ENCODE measurements around the gene FER1L5. TPM values are rescaled to one million over a fixed set of nuclear protein-coding genes. Genes with fewer than 3 reads are reported as not detected.

The FER1L5 gene
- total and polyA plus RNA-seq, 9 of the 15 experiments (the other 6 are each of a cell fraction or from before 2014, with no cell fraction given) = 0.01 TPM; not detected in 6

DNA sequence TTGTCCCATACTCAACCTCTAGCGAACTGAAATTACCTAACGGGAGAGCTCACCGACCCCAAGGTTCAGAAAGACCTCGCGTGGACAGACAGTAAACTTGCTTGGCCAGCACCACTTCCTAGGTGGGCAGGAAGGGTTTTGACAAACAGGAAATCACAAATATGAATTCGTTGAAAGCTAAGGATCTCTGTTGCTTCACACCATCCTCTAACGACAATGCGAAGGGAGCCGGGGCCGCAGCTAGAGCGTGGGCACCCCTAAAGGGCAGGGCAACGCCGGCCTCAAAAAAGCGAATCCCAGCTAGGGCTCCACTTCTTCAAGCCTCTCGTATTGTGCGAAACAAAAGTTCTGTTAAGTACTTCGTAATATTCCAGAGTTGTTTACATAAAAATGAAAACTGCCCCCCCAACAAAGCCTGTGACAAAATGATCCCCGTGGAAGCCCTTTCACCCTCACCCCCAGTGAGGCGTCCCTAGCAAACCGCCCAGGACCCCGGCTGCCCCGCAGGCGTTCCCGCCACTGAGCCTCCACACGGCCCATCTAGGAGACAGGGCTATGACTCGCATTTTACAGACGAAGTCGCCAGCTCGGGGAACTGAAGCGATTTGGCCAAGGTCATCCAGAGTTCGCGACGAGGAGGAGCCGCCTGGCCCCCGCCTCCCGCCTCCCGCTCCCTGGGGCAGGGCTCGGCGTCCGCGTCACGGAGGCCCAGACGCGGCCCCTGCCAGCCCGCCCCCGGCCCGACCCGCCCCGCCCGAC, 5.0 kb upstream of the FER1L5 start (continued):
- TF ChIP-seq FOXA3 (CRISPR knock-in tag; conservative IDR thresholded peaks at IDR 0.05 in 1 of 2, IDR thresholded peaks at IDR 0.05 in 1 of 2) (peak in 1 of 2 experiments; percentile 63; a peak in 1 of 4 replicates), NFRKB (IDR thresholded peaks at IDR 0.05; ENCODE audit: low read depth) (peak; percentile 51), SRSF1 (IDR thresholded peaks at IDR 0.05; ENCODE audit: low read depth, low read length) (no peak), MEF2A (IDR thresholded peaks at IDR 0.05; ENCODE audit: control insufficient read depth, low read depth, low read length) (0 out of 2 replicates have a peak, but pooled peaks have one; percentile 3), GATA2 (CRISPR knock-in tag; IDR thresholded peaks at IDR 0.05) (no peak), POLR2A (conservative IDR thresholded peaks at IDR 0.05) (peak; percentile 87), KDM5B (IDR thresholded peaks at IDR 0.05; ENCODE audit: insufficient replicate concordance, low read depth, low read length) (peak; percentile 97), ZNF316 (IDR thresholded peaks at IDR 0.05) (peak; percentile 44; the same call in 1 of the 2 replicates), ESRRA (IDR thresholded peaks at IDR 0.05; ENCODE audit: borderline replicate concordance, low read depth) (peak; percentile 87), RFX5 (IDR thresholded peaks at IDR 0.05; ENCODE audit: low read depth, low read length) (no peak), TAF7 (tag; IDR thresholded peaks at IDR 0.05) (peak; percentile 50; the same call in 1 of the 2 replicates), POLR2B (IDR thresholded peaks at IDR 0.05; ENCODE audit: low read depth, partially characterized antibody) (peak; percentile 44), PHF8 (IDR thresholded peaks at IDR 0.05; ENCODE audit: borderline replicate concordance, low read length) (peak; percentile 46; the same call in 1 of the 2 replicates), NONO (IDR thresholded peaks at IDR 0.05; ENCODE audit: low read depth in 2 of 2, low read length in 1 of 2) (0 out of 4 replicates have a peak, but pooled peaks have one; percentile 22 to 25), DMBX1 (CRISPR knock-in tag; IDR thresholded peaks at IDR 0.05; ENCODE audit: borderline replicate concordance) (0 out of 2 replicates have a peak, but pooled peaks have one; percentile 18), POLR2AphosphoS2 (IDR thresholded peaks at IDR 0.05; ENCODE audit: low read length) (0 out of 2 replicates have a peak, but pooled peaks have one; percentile 46), RCOR1 (IDR thresholded peaks at IDR 0.05; ENCODE audit: borderline replicate concordance in 1 of 2, low read depth in 2 of 2, low read length in 2 of 2) (peak in 1 of 2 experiments; percentile 38; a peak in 2 of 4 replicates)
- TF ChIP-seq, protein P1, sequence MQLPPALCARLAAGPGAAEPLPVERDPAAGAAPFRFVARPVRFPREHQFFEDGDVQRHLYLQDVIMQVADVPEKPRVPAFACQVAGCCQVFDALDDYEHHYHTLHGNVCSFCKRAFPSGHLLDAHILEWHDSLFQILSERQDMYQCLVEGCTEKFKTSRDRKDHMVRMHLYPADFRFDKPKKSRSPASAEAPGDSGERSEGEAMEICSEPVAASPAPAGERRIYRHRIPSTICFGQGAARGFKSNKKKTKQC (CRISPR knock-in tag; IDR thresholded peaks at IDR 0.05) = peak; percentile 74
- TF ChIP-seq, protein P2, sequence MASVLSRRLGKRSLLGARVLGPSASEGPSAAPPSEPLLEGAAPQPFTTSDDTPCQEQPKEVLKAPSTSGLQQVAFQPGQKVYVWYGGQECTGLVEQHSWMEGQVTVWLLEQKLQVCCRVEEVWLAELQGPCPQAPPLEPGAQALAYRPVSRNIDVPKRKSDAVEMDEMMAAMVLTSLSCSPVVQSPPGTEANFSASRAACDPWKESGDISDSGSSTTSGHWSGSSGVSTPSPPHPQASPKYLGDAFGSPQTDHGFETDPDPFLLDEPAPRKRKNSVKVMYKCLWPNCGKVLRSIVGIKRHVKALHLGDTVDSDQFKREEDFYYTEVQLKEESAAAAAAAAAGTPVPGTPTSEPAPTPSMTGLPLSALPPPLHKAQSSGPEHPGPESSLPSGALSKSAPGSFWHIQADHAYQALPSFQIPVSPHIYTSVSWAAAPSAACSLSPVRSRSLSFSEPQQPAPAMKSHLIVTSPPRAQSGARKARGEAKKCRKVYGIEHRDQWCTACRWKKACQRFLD (CRISPR knock-in tag; IDR thresholded peaks at IDR 0.05) = peak; percentile 41; the same call in 1 of the 2 replicates
- TF ChIP-seq, protein P3, sequence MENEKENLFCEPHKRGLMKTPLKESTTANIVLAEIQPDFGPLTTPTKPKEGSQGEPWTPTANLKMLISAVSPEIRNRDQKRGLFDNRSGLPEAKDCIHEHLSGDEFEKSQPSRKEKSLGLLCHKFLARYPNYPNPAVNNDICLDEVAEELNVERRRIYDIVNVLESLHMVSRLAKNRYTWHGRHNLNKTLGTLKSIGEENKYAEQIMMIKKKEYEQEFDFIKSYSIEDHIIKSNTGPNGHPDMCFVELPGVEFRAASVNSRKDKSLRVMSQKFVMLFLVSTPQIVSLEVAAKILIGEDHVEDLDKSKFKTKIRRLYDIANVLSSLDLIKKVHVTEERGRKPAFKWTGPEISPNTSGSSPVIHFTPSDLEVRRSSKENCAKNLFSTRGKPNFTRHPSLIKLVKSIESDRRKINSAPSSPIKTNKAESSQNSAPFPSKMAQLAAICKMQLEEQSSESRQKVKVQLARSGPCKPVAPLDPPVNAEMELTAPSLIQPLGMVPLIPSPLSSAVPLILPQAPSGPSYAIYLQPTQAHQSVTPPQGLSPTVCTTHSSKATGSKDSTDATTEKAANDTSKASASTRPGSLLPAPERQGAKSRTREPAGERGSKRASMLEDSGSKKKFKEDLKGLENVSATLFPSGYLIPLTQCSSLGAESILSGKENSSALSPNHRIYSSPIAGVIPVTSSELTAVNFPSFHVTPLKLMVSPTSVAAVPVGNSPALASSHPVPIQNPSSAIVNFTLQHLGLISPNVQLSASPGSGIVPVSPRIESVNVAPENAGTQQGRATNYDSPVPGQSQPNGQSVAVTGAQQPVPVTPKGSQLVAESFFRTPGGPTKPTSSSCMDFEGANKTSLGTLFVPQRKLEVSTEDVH (IDR thresholded peaks at IDR 0.05; ENCODE audit: low read depth, partially characterized antibody) = peak; percentile 66
- TF ChIP-seq, protein P4, sequence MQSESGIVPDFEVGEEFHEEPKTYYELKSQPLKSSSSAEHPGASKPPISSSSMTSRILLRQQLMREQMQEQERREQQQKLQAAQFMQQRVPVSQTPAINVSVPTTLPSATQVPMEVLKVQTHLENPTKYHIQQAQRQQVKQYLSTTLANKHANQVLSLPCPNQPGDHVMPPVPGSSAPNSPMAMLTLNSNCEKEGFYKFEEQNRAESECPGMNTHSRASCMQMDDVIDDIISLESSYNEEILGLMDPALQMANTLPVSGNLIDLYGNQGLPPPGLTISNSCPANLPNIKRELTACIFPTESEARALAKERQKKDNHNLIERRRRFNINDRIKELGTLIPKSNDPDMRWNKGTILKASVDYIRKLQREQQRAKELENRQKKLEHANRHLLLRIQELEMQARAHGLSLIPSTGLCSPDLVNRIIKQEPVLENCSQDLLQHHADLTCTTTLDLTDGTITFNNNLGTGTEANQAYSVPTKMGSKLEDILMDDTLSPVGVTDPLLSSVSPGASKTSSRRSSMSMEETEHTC (IDR thresholded peaks at IDR 0.05) = peak; percentile 7; the same call in 1 of the 2 replicates
